ENCODE data around the gene PTTG1.
"Not testable (repeated sequence)": the region's sequence is repeated elsewhere in the genome, so short reads cannot be mapped to it uniquely, and the experiment has no call there.

The PTTG1 gene

GRCh38 chr5:160432196-160432595 lies 10.5 kb downstream of the PTTG1 start:
- TF ChIP-seq MAX (IDR thresholded peaks at IDR 0.05; ENCODE audit: low read depth, low read length), result no peak
- TF ChIP-seq POLR2A (IDR thresholded peaks at IDR 0.05; ENCODE audit: extremely low read depth, insufficient read length), result no peak
- TF ChIP-seq CTCF (IDR thresholded peaks at IDR 0.05; ENCODE audit: low read depth, low read length), result no peak
- TF ChIP-seq MYC (IDR thresholded peaks at IDR 0.05; ENCODE audit: low read depth, low read length), result no peak
- no peak overlapping the region for H3K4me3 ChIP-seq (ENCODE audit: low read depth, low read length)
- no peak for DNase-seq (ENCODE audit: low read depth)

- no peak for TF ChIP-seq POLR2A (IDR thresholded peaks at IDR 0.05; ENCODE audit: extremely low read depth, insufficient read length)
- DNase-seq (ENCODE audit: low read depth), result no peak
- H3K4me3 ChIP-seq (ENCODE audit: low read depth, low read length), result no peak overlapping the region
Observed at GRCh38 chr5:160432787-160433186, 11.1 kb downstream of the PTTG1 start.

- no peak for DNase-seq (ENCODE audit: low read depth)
- TF ChIP-seq CTCF (IDR thresholded peaks at IDR 0.05; ENCODE audit: low read depth, low read length) (no peak), POLR2A (IDR thresholded peaks at IDR 0.05; ENCODE audit: extremely low read depth, insufficient read length) (no peak), MYC (IDR thresholded peaks at IDR 0.05; ENCODE audit: low read depth, low read length) (no peak), MAX (IDR thresholded peaks at IDR 0.05; ENCODE audit: low read depth, low read length) (no peak)
- no peak overlapping the region for H3K4me3 ChIP-seq (ENCODE audit: low read depth, low read length)
Observed at GRCh38 chr5:160434022-160434531, 12.4 kb downstream of the PTTG1 start.

GRCh38 chr5:160435532-160435931 lies 13.9 kb downstream of the PTTG1 start:
- H3K4me3 ChIP-seq (ENCODE audit: low read depth, low read length), result no peak overlapping the region
- TF ChIP-seq MAX (IDR thresholded peaks at IDR 0.05; ENCODE audit: low read depth, low read length), result no peak
- no peak for TF ChIP-seq POLR2A (IDR thresholded peaks at IDR 0.05; ENCODE audit: extremely low read depth, insufficient read length)
- no peak for TF ChIP-seq MYC (IDR thresholded peaks at IDR 0.05; ENCODE audit: low read depth, low read length)
- no peak for TF ChIP-seq CTCF (IDR thresholded peaks at IDR 0.05; ENCODE audit: low read depth, low read length)
- no peak for DNase-seq (ENCODE audit: low read depth)

- H3K4me3 ChIP-seq (ENCODE audit: low read depth, low read length), result no peak overlapping the region
- no peak for TF ChIP-seq MYC (IDR thresholded peaks at IDR 0.05; ENCODE audit: low read depth, low read length)
- no peak for TF ChIP-seq CTCF (IDR thresholded peaks at IDR 0.05; ENCODE audit: low read depth, low read length)
- no peak for TF ChIP-seq MAX (IDR thresholded peaks at IDR 0.05; ENCODE audit: low read depth, low read length)
- no peak for TF ChIP-seq POLR2A (IDR thresholded peaks at IDR 0.05; ENCODE audit: extremely low read depth, insufficient read length)
- DNase-seq (ENCODE audit: low read depth), result no peak
Observed at GRCh38 chr5:160436017-160436416, 14.4 kb downstream of the PTTG1 start.

- DNase-seq (ENCODE audit: low read depth); H3K4me3 ChIP-seq (ENCODE audit: low read depth, low read length): not testable (repeated sequence)
Observed at GRCh38 chr5:160436661-160437060, 15.0 kb downstream of the PTTG1 start.

GRCh38 chr5:160437271-160437670 lies 15.6 kb downstream of the PTTG1 start:
- TF ChIP-seq MAX (IDR thresholded peaks at IDR 0.05; ENCODE audit: low read depth, low read length), result no peak
- no peak for DNase-seq (ENCODE audit: low read depth)
- H3K4me3 ChIP-seq (ENCODE audit: low read depth, low read length), result no peak overlapping the region

Data from NB4 (cell line).